Measurements from ENCODE around the gene SETBP1. TPM values are rescaled to one million over a fixed set of nuclear protein-coding genes. Genes with fewer than 3 reads are reported as not detected.

Gene SETBP1
- total RNA-seq, 1 experiment from 2014 or later = 14.0 TPM

GRCh38 chr18:44747157-44747556 lies 66.5 kb downstream of the SETBP1 start:
- BruUV-seq (replicated peaks) = no TSS peak
- Histone ChIP-seq H3K4me3 (ENCODE audit: low read depth, low read length, poor library complexity, severe bottlenecking) (no peak overlapping the region), H3K4me1 (ENCODE audit: insufficient read depth, low read length, poor library complexity, severe bottlenecking) (no peaks in the 10 kb centered on the region), H3K9me3 (ENCODE audit: low read depth, low read length, poor library complexity, severe bottlenecking) (no peaks in the 10 kb centered on the region), H3K27ac (ENCODE audit: low read depth, low read length, poor library complexity, severe bottlenecking) (no peak overlapping the region), H3K27me3 (replicated peaks; ENCODE audit: insufficient read depth, low read depth, low read length, poor library complexity) (no peaks in the 10 kb centered on the region), H3K36me3 (ENCODE audit: insufficient read depth, low read length, poor library complexity, severe bottlenecking) (no peaks in the 10 kb centered on the region)
- DNase-seq (ENCODE audit: low spot score) = no peak
- intact Hi-C loops (cut with micrococcal nuclease; ENCODE audit: unreplicated experiment) = no loop called here
- POLR2A ChIA-PET (ENCODE audit: low non-redundant PET) = no interaction called here
- CTCF ChIA-PET = no interaction called here
- TF ChIP-seq CTCF (conservative IDR thresholded peaks at IDR 0.05; ENCODE audit: low read depth, low read length) = no peak
- no peak for TF ChIP-seq EZH2 (IDR thresholded peaks at IDR 0.05; ENCODE audit: borderline replicate concordance, low read depth, low read length, poor library complexity, severe bottlenecking)

GRCh38 chr18:44748582-44748981 lies 67.9 kb downstream of the SETBP1 start:
- ChIA-PET POLR2A (ENCODE audit: low non-redundant PET) (no interaction called here), CTCF (no interaction called here)
- no peak overlapping the region for H3K4me3 ChIP-seq (ENCODE audit: low read depth, low read length, poor library complexity, severe bottlenecking)
- intact Hi-C loops (cut with micrococcal nuclease; ENCODE audit: unreplicated experiment) = no loop called here
- no peaks in the 10 kb centered on the region for H3K4me1 ChIP-seq (ENCODE audit: insufficient read depth, low read length, poor library complexity, severe bottlenecking)
- H3K9me3 ChIP-seq (ENCODE audit: low read depth, low read length, poor library complexity, severe bottlenecking) = no peaks in the 10 kb centered on the region
- no peaks in the 10 kb centered on the region for H3K27me3 ChIP-seq (replicated peaks; ENCODE audit: insufficient read depth, low read depth, low read length, poor library complexity)
- TF ChIP-seq EZH2 (IDR thresholded peaks at IDR 0.05; ENCODE audit: borderline replicate concordance, low read depth, low read length, poor library complexity, severe bottlenecking) (no peak), CTCF (conservative IDR thresholded peaks at IDR 0.05; ENCODE audit: low read depth, low read length) (no peak)
- no peak for DNase-seq (ENCODE audit: low spot score)
- H3K27ac ChIP-seq (ENCODE audit: low read depth, low read length, poor library complexity, severe bottlenecking) = no peak overlapping the region
- no peaks in the 10 kb centered on the region for H3K36me3 ChIP-seq (ENCODE audit: insufficient read depth, low read length, poor library complexity, severe bottlenecking)
- BruUV-seq (replicated peaks) = no TSS peak

- Histone ChIP-seq H3K4me3 (ENCODE audit: low read depth, low read length, poor library complexity, severe bottlenecking) (no peak overlapping the region), H3K27ac (ENCODE audit: low read depth, low read length, poor library complexity, severe bottlenecking) (no peak overlapping the region), H3K9me3 (ENCODE audit: low read depth, low read length, poor library complexity, severe bottlenecking) (no peaks in the 10 kb centered on the region), H3K36me3 (ENCODE audit: insufficient read depth, low read length, poor library complexity, severe bottlenecking) (no peaks in the 10 kb centered on the region), H3K27me3 (replicated peaks; ENCODE audit: insufficient read depth, low read depth, low read length, poor library complexity) (no peaks in the 10 kb centered on the region), H3K4me1 (ENCODE audit: insufficient read depth, low read length, poor library complexity, severe bottlenecking) (no peaks in the 10 kb centered on the region)
- DNase-seq (ENCODE audit: low spot score) = no peak
- ChIA-PET POLR2A (ENCODE audit: low non-redundant PET) (no interaction called here), CTCF (no interaction called here)
- BruUV-seq (replicated peaks) = no TSS peak
- intact Hi-C loops (cut with micrococcal nuclease; ENCODE audit: unreplicated experiment) = no loop called here
- TF ChIP-seq EZH2 (IDR thresholded peaks at IDR 0.05; ENCODE audit: borderline replicate concordance, low read depth, low read length, poor library complexity, severe bottlenecking) = no peak
- TF ChIP-seq CTCF (conservative IDR thresholded peaks at IDR 0.05; ENCODE audit: low read depth, low read length) = no peak
Observed at GRCh38 chr18:44750774-44751173, 70.1 kb downstream of the SETBP1 start.
